ENCODE data around the gene PERM1.
"Not testable (repeated sequence)": the region's sequence is repeated elsewhere in the genome, so short reads cannot be mapped to it uniquely, and the experiment has no call there.

The PERM1 gene

GRCh38 chr1:1017397-1018320 lies 35.8 kb upstream of the PERM1 start:
- not testable (repeated sequence) for DNase-seq (ENCODE audit: low read depth in 2 of 2, low spot score in 1 of 2)

GRCh38 chr1:1014799-1015681 lies 33.1 kb upstream of the PERM1 start:
- DNase-seq (ENCODE audit: low read depth in 2 of 2, low spot score in 1 of 2) = no peak

- no peak for DNase-seq (ENCODE audit: low read depth in 2 of 2, low spot score in 1 of 2)
Observed at GRCh38 chr1:1013922-1014648, 32.2 kb upstream of the PERM1 start.

- peak; percentile 76 to 78 for DNase-seq (ENCODE audit: low read depth in 2 of 2, low spot score in 1 of 2)
Observed at GRCh38 chr1:1013105-1013921, 31.4 kb upstream of the PERM1 start, which contains the start of gene ISG15. Gene ISG15, plus strand, starts transcription at chr1:1013497. Its CDS starts 77 bp downstream, at chr1:1013574.

GRCh38 chr1:1012736-1013104 lies 30.8 kb upstream of the PERM1 start:
- not testable (repeated sequence) for DNase-seq (ENCODE audit: low read depth in 2 of 2, low spot score in 1 of 2)

- DNase-seq (ENCODE audit: low read depth in 2 of 2, low spot score in 1 of 2) = no peak
Observed at GRCh38 chr1:1011396-1011949, 29.6 kb upstream of the PERM1 start.

- DNase-seq (ENCODE audit: low read depth in 2 of 2, low spot score in 1 of 2) = not testable (repeated sequence)
Observed at GRCh38 chr1:1010131-1010530, 28.2 kb upstream of the PERM1 start.

- no peak for DNase-seq (ENCODE audit: low read depth in 2 of 2, low spot score in 1 of 2)
Observed at GRCh38 chr1:1006305-1007159, 24.6 kb upstream of the PERM1 start.

- DNase-seq (ENCODE audit: low read depth in 2 of 2, low spot score in 1 of 2) = no peak
Observed at GRCh38 chr1:1005774-1006304, 23.9 kb upstream of the PERM1 start.

- no peak for DNase-seq (ENCODE audit: low read depth in 2 of 2, low spot score in 1 of 2)
Observed at GRCh38 chr1:1004780-1005697, 23.1 kb upstream of the PERM1 start.

- no peak for DNase-seq (ENCODE audit: low read depth in 2 of 2, low spot score in 1 of 2)
Observed at GRCh38 chr1:1004420-1004779, 22.5 kb upstream of the PERM1 start.

- no peak for DNase-seq (ENCODE audit: low read depth in 2 of 2, low spot score in 1 of 2)
Observed at GRCh38 chr1:1003618-1004419, 21.9 kb upstream of the PERM1 start.

GRCh38 chr1:1001057-1001783 lies 19.3 kb upstream of the PERM1 start:
- no peak for DNase-seq (ENCODE audit: low read depth in 2 of 2, low spot score in 1 of 2)

GRCh38 chr1:1000357-1001056 lies 18.6 kb upstream of the PERM1 start:
- peak; percentile 47 to 55 for DNase-seq (ENCODE audit: low read depth in 2 of 2, low spot score in 1 of 2)

- DNase-seq (ENCODE audit: low read depth in 2 of 2, low spot score in 1 of 2) = peak in 1 of 2 donors; percentile 39
Observed at GRCh38 chr1:999725-1000356, 17.9 kb upstream of the PERM1 start, which contains the start of gene HES4. Gene HES4, minus strand, starts transcription at chr1:1000097. Its CDS starts 124 bp downstream, at chr1:999973.
